Skeletal muscle satellite cell (primary cell): Measurements from ENCODE around the gene TMEFF2.

Source experiments
- H3K27me3 ChIP-seq: 2 replicates; pipeline ENCODE4 v1.7.0; 2013; ENCODE audit warnings: low read length; ENCODE audit not compliant: control insufficient read depth, insufficient read depth
- H3K36me3 ChIP-seq: 2 replicates; pipeline ENCODE4 v1.7.0; 2013; ENCODE audit warnings: mild to moderate bottlenecking, control low read depth, low read length; ENCODE audit not compliant: insufficient read depth
- H3K4me1 ChIP-seq: 2 replicates; pipeline ENCODE4 v1.7.0; 2013; ENCODE audit warnings: low read length; ENCODE audit not compliant: control insufficient read depth, insufficient read depth
- H3K4me2 ChIP-seq: 2 replicates; pipeline ENCODE4 v1.7.0; 2013; ENCODE audit warnings: mild to moderate bottlenecking, low read length
- H3K4me3 ChIP-seq: 2 replicates; pipeline ENCODE4 v1.7.0; 2013; ENCODE audit warnings: low read length
- H3K9ac ChIP-seq: 2 replicates; pipeline ENCODE4 v1.7.0; 2013; ENCODE audit warnings: mild to moderate bottlenecking, low read depth, low read length, moderate library complexity
- H3K9me3 ChIP-seq: replicated peaks from 2 replicates; pipeline ENCODE4 v1.7.0; 2013; ENCODE audit warnings: mild to moderate bottlenecking, control low read depth, low read length

TMEFF2 gene

DNA sequence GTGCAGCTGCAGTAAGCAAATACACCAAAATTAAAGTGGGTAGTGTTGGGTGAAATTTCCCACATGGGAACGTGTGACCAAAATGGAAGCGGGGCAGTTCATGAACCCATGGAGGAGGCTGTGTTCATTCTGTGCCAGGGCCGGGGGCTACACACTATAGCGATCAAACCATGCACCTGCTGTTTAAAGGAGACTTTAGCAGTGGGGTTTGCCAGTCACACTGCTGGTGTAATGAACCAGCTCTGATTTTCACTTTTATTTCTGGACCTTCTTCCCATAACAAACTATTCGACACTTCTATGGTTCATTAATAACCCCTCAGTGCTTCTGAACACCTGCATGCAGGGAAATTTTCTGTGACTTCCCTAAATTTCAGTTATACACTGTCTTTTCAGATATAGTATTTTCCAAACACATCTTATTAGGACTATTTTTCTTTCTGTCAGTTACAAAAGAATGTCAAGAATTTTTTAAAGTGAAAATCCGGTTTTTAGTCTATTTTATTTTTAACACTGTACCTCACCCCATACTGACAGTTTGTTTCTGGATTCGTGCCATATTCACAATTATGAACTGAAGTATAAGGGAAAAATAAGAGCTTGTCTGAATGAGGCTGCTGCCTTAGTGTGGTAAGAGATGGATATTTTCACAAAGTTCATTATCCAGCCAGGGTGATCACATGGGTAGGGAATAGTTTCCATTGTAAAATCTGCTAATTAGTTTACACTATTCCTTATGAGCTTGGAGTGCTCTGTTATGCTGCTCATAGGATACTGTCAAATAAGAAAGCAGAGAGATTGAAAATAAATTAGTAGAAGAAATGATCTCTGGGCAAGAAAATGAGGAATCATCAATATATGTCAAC lies 236.5 kb downstream of the TMEFF2 start:
- Histone ChIP-seq H3K4me2 (no peak overlapping the region), H3K9me3 (no peaks in the 10 kb centered on the region), H3K4me1 (peaks cover 6% of the 10 kb centered on the region), H3K36me3 (no peaks in the 10 kb centered on the region), H3K27me3 (no peaks in the 10 kb centered on the region), H3K4me3 (no peak overlapping the region), H3K9ac (no peak overlapping the region)

DNA sequence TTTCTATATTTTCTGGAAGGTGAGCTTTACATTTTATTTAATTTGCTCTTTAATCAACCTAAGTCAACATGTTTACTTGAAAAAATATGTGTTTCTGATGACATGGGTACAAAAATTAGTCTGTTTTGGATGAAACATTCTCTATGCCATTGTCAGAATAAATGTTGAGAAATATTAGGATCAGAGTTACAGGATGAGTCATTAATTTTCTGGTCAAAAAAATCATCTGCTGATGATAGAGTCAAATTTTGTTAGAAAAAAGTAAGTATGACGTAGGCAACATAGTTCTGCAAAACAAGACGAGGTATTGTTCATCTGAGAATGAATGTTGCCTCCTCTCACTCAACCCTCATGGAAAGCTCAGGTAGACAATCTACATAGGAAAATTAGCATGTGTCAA lies 240.3 kb downstream of the TMEFF2 start:
- Histone ChIP-seq H3K9ac (no peak overlapping the region), H3K27me3 (no peaks in the 10 kb centered on the region), H3K4me1 (peaks cover 14% of the 10 kb centered on the region), H3K4me2 (no peak overlapping the region), H3K36me3 (no peaks in the 10 kb centered on the region), H3K9me3 (no peaks in the 10 kb centered on the region), H3K4me3 (no peak overlapping the region)

DNA sequence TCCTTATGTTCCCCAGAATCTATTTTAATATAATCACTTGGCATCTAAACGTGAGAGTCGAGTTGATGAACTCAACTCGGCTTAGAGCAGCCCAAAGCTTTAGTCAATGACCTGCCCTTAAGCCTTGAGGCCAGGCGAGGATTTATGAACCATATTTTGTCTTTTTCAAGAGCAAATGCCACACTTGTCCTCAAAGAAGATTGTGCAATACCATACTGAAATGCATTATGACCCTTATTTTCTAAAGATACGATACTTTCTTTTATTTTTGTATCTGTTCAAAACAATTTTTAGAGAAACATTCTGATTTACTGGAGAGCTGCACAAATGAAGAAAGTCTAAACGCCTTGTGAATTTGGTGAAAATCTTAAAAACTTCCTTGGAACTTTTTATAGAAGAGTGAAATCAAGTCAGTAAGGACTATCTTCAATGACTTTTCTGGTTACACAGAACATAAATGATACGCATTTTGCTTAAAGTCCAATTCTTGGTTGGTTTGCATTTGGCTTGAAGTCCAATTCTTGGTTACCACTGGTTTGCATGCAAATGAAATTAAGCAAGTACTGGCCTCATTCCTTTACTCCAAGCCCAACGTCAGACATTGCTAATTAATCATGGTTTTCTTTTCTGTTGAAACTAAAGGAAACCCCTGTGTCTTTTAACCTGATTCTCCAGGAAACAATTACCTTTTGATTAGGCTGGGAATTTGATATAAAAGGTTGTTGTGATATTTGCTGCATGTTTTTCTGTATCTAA lies 242.0 kb downstream of the TMEFF2 start:
- no peaks in the 10 kb centered on the region for H3K9me3 ChIP-seq
- no peaks in the 10 kb centered on the region for H3K36me3 ChIP-seq
- H3K27me3 ChIP-seq: no peaks in the 10 kb centered on the region
- H3K4me3 ChIP-seq: no peak overlapping the region
- H3K9ac ChIP-seq: no peak overlapping the region
- peaks cover 14% of the 10 kb centered on the region for H3K4me1 ChIP-seq
- H3K4me2 ChIP-seq: no peak overlapping the region

DNA sequence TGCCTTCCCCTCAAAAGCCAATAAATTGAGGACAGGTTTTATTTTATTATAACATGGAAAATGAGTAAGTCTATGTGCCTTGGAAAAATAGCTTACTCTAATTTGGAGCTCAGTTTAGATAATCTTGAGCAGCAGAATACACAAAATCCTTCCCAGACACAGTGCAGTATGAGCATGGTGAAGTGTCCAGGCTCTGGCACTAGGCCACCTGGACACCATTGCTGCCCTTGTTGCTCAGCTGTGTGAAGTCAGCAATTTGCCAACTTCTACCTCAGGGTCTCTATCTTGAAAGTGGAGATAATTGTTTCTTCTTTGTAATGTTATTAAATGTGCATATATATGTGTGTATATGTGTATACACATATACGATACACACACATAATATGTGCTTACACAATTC lies 242.9 kb downstream of the TMEFF2 start:
- H3K4me1 ChIP-seq: peaks cover 14% of the 10 kb centered on the region
- H3K36me3 ChIP-seq: no peaks in the 10 kb centered on the region
- H3K4me2 ChIP-seq: no peak overlapping the region
- no peaks in the 10 kb centered on the region for H3K9me3 ChIP-seq
- no peaks in the 10 kb centered on the region for H3K27me3 ChIP-seq
- H3K4me3 ChIP-seq: no peak overlapping the region
- no peak overlapping the region for H3K9ac ChIP-seq

DNA sequence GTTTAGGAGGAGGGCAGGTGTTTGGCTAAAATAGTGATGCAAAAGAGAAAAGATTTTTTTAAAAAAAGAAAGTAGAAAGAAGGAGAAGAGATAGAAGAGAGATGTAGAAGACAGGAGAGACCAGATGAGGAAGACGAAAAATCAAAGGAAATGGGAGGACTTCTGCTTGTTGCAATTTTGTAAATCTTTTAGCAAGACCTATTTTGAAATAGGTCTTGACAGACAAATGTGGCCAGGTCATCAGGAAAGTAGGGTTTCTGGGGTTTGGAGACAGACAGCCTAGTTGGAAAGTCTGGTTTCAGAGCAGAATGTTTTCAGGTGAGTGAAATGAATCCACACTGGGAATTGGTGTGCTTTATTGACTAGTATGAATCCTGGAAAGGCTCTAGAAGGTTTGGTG lies 243.4 kb downstream of the TMEFF2 start:
- H3K9me3 ChIP-seq: no peaks in the 10 kb centered on the region
- H3K27me3 ChIP-seq: no peaks in the 10 kb centered on the region
- peaks cover 14% of the 10 kb centered on the region for H3K4me1 ChIP-seq
- H3K4me2 ChIP-seq: no peak overlapping the region
- no peak overlapping the region for H3K9ac ChIP-seq
- H3K4me3 ChIP-seq: no peak overlapping the region
- no peaks in the 10 kb centered on the region for H3K36me3 ChIP-seq

DNA sequence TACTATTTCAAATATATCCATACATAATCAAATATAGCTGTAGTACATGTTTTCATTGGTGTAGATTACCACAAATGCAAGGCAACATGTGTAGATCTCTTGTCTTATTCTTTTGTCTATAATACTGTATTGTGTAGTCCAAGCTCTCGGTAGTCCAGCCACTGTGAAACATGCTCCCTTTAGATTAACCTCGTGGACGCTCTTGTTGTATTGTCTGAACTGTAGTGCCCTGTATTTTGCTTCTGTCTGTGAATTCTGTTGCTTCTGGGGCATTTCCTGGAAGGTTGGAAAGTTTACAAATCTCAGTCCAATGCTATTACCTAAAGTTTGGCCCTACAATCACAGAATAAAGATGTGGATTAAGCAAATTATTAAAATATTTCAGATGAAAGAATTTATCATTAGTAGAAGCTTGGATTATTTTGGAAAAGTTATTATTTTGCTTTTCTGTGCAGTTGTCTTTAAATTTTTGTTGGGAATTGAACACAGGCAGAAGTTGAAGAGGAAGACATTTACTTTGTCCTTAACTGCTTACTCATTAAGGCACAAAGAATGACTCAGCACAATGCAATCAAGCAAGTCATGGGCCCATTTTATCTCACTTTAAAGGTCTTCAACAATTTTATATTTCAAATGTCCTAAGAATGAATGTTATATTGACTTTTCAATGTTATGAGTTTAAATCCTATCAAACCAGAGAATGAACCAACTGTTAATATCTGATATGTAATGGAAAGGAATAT lies 244.4 kb downstream of the TMEFF2 start:
- no peak overlapping the region for H3K9ac ChIP-seq

DNA sequence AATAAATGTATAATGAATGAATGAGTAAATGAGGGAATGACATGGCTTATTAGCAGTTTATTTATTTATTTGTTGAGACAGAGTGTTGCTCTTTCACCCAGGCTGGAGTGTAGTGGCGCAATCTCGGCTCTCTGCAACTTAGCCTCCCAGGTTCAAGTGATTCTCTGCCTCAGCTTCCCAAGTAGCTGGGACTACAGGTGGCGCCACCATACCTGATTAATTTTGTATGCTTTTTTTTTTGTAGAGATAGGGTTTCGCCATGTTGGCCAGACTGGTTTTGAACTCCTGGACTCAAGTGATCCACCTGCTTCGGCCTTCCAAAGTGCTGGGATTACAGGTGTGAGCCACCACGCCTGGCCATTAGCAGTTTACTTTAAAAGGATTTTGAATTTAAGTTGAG lies 247.5 kb downstream of the TMEFF2 start:
- Histone ChIP-seq H3K4me2 (no peak overlapping the region), H3K4me3 (no peak overlapping the region), H3K4me1 (peaks cover 8% of the 10 kb centered on the region), H3K27me3 (no peaks in the 10 kb centered on the region), H3K9ac (no peak overlapping the region), H3K36me3 (no peaks in the 10 kb centered on the region), H3K9me3 (no peaks in the 10 kb centered on the region)

More for the DNA sequence above, 244.4 kb downstream of the TMEFF2 start:
- Histone ChIP-seq H3K4me1 (peaks cover 14% of the 10 kb centered on the region), H3K27me3 (no peaks in the 10 kb centered on the region), H3K9me3 (no peaks in the 10 kb centered on the region), H3K4me2 (peak overlapping the region; percentile 21), H3K36me3 (no peaks in the 10 kb centered on the region), H3K4me3 (no peak overlapping the region)

DNA sequence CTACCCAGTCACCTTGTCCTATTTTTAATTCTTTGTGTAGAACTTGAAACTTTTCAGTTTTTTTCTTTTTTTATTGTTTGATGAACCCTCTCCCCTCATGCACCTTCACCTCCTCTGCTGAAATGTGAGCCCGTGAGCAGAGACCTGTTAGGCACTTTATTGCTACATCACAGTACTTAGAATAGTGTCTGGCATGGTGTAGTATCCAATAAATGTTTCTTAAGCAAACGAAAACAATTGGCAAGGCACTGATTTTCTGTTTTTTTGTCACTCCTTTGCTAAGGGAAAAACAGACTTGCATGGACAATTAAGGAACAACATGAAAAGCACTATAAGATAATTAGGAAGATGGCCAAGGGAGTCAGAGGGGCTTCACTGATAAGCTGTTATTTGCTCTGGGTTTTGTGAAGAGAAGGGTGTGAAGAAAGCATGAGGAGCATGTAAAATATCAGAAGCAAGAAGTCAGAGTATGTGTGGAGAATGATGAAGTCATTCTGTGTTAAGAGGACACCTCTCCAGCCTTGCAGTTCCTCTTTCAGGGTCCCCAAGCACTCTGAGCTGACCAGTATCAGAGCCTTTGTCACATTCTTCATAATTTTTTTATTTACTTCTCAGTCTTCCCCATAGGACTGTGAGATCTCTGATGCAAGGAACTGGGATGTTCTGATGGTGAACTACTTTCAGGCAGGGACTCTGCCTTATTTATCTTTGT lies 248.1 kb downstream of the TMEFF2 start:
- Histone ChIP-seq H3K4me2 (no peak overlapping the region), H3K36me3 (no peaks in the 10 kb centered on the region), H3K4me1 (peaks cover 8% of the 10 kb centered on the region), H3K4me3 (no peak overlapping the region), H3K9me3 (no peaks in the 10 kb centered on the region), H3K27me3 (no peaks in the 10 kb centered on the region), H3K9ac (no peak overlapping the region)

DNA sequence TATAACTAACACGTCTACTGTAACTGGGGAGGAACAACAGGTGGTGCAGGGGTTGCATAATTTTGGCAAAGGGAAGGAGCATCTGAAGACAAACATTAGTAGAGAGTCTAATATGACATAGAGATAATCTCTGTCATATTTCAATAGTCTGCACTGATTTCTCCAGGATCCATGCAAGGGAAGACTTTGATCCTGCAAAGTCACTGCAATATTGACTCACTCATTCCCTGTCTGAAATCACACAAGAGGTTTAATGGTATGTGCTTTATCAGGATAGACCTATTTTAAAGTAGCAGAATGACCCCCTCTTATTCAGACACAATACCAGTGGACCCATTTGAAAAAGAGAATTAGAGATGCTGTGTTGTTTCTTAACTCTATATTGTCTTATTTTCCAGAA lies 249.1 kb downstream of the TMEFF2 start:
- H3K4me3 ChIP-seq: no peak overlapping the region
- H3K27me3 ChIP-seq: no peaks in the 10 kb centered on the region
- no peaks in the 10 kb centered on the region for H3K9me3 ChIP-seq
- no peak overlapping the region for H3K9ac ChIP-seq
- no peak overlapping the region for H3K4me2 ChIP-seq
- H3K4me1 ChIP-seq: peaks cover 7% of the 10 kb centered on the region
- H3K36me3 ChIP-seq: no peaks in the 10 kb centered on the region

DNA sequence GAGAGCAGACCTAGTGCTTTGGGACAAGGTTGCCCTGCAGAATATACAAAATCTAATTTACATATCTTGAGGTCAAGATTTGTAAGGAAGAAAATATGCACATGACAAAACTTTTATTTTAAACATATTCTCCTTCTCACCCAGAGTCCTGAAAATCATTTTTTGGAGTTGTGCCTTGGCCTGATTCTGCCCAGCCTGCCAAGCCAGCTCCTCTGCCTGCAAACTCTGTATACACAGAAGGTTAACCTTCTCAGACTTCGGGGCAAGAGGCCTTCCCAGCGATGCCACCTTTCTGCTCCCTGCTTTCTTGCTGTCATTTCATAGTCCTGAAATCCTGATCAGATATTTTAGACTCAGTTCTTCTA lies 252.0 kb downstream of the TMEFF2 start:
- Histone ChIP-seq H3K4me2 (no peak overlapping the region), H3K36me3 (no peaks in the 10 kb centered on the region), H3K9me3 (no peaks in the 10 kb centered on the region), H3K4me1 (no peaks in the 10 kb centered on the region), H3K9ac (no peak overlapping the region), H3K27me3 (no peaks in the 10 kb centered on the region), H3K4me3 (no peak overlapping the region)
